Panc1 (cell line): Measurements from ENCODE around the gene COL4A3. TPM values are rescaled to one million over a fixed set of nuclear protein-coding genes. Genes with fewer than 3 reads are reported as not detected.

Experiments
- ATAC-seq: fragments of 200-7000 bp; cut with Tn5 transposase; 2 replicates; pipeline ENCODE4 v1.9.1; 2020; ENCODE audit warnings: mild to moderate bottlenecking, moderate library complexity
- BruUV-seq: library from RNA; stranded (reverse); fragments of 400-500 nt; replicated peaks from 2 replicates; lab custom pipeline; 2021; lab: Mats Ljungman, UMichigan
- CTCF ChIA-PET: fragments of 300-600 bp; sonication (Branson Sonifier 250); formaldehyde crosslinking; loops from one replicate; lab custom pipeline; 2022; ENCODE audit warnings: antibody characterized with exemption; lab: Charles Lee
- POLR2A ChIA-PET: fragments of 300-600 bp; sonication (Branson Sonifier 250); formaldehyde crosslinking; loops from one replicate; lab custom pipeline; 2022; ENCODE audit warnings: antibody characterized with exemption; lab: Charles Lee
- DNase-seq: peaks from one replicate; pipeline ENCODE4 v3.0.0-alpha.2; 2010; ENCODE audit warnings: low read depth, low spot score
- H3K27ac ChIP-seq: 2 replicates; pipeline ENCODE4 v1.5.1; 2011; ENCODE audit warnings: mild to moderate bottlenecking, low read length, inconsistent platforms
- H3K27me3 ChIP-seq: fragments of 200-500 bp; sonication (Bioruptor generic); 2 replicates; pipeline ENCODE4 v1.6.0; 2014; ENCODE audit warnings: low read length, inconsistent platforms; ENCODE audit not compliant: control insufficient read depth, insufficient read depth
- H3K36me3 ChIP-seq: fragments of 200-500 bp; sonication (Bioruptor generic); 2 replicates; pipeline ENCODE4 v1.5.1; 2014; ENCODE audit warnings: inconsistent platforms, mild to moderate bottlenecking, low read length, moderate library complexity; ENCODE audit not compliant: control insufficient read depth, insufficient read depth
- H3K4me1 ChIP-seq: 2 replicates; pipeline ENCODE4 v1.5.1; 2011; ENCODE audit warnings: inconsistent platforms, mild to moderate bottlenecking, low read length, moderate library complexity; ENCODE audit not compliant: control insufficient read depth, insufficient read depth
- H3K4me3 ChIP-seq, 2 experiments: 2 replicates each; pipeline ENCODE4 v1.5.1; 2011 to 2012; ENCODE audit warnings: low read depth in 2 of 2, low read length in 2 of 2, mild to moderate bottlenecking in 2 of 2, inconsistent platforms in 1 of 2, moderate library complexity in 1 of 2
- H3K9me3 ChIP-seq: fragments of 200-500 bp; sonication (Bioruptor generic); 2 replicates; pipeline ENCODE4 v1.5.1; 2014; ENCODE audit warnings: low read depth, mild to moderate bottlenecking, inconsistent platforms, low read length, moderate library complexity; ENCODE audit not compliant: control insufficient read depth, insufficient read depth
- POLR2AphosphoS5 ChIP-seq: IDR thresholded peaks from 2 replicates; pipeline ENCODE4 v1.6.1; 2012; ENCODE audit warnings: mild to moderate bottlenecking, low read depth, low read length, moderate library complexity
- REST ChIP-seq, 2 experiments: IDR thresholded peaks; 2 replicates each; pipeline ENCODE4 v1.6.1; 2011 to 2012; ENCODE audit warnings: low read depth in 2 of 2, control low read depth in 1 of 2, low read length in 1 of 2, mild to moderate bottlenecking in 1 of 2, moderate library complexity in 1 of 2; ENCODE audit not compliant: insufficient read depth in 1 of 2
- SIN3A ChIP-seq: IDR thresholded peaks from 2 replicates; pipeline ENCODE4 v1.6.1; 2012; ENCODE audit warnings: low read depth, mild to moderate bottlenecking, low read length, moderate library complexity, borderline replicate concordance; ENCODE audit not compliant: insufficient read depth
- TCF7L2 ChIP-seq: IDR thresholded peaks from 2 replicates; pipeline ENCODE4 v1.6.1; 2011; ENCODE audit warnings: mild to moderate bottlenecking, low read depth, low read length, inconsistent platforms
- in situ Hi-C: cut with HindIII; loops from 2 replicates; pipeline ENCODE4 v1.10.0; 2016; ENCODE audit warnings: low sequenced_read_pairs, low pct_unique_long_range_greater_than_20kb
- intact Hi-C: fragments of 100-400 bp; cut with micrococcal nuclease; formaldehyde crosslinking; loops from one replicate; pipeline ENCODE4 v1.10.0; 2022; ENCODE audit not compliant: unreplicated experiment
- total RNA-seq: library from RNA; stranded (reverse); gene quantifications from one replicate; pipeline ENCODE4 v1.2.1, GENCODE V29; 2021; ENCODE audit not compliant: unreplicated experiment
- TF ChIP-seq, protein P1 (sequence below): fragments of 450-650 bp; IDR thresholded peaks from 2 replicates; pipeline ENCODE4 v1.5.1; 2017; ENCODE audit warnings: mild to moderate bottlenecking

Gene COL4A3
- total RNA-seq, 1 experiment from 2014 or later: 0.18 TPM

- no peak for ATAC-seq
- POLR2A ChIA-PET: no interaction called here
- Histone ChIP-seq H3K27me3 (no peaks in the 10 kb centered on the region), H3K27ac (no peak overlapping the region), H3K4me3 (no peak overlapping the region), H3K4me1 (no peaks in the 10 kb centered on the region), H3K9me3 (no peaks in the 10 kb centered on the region; the same call in 1 of the 2 replicates), H3K36me3 (no peaks in the 10 kb centered on the region)
- in situ Hi-C loops: no loop called here
- TF ChIP-seq, protein P1, sequence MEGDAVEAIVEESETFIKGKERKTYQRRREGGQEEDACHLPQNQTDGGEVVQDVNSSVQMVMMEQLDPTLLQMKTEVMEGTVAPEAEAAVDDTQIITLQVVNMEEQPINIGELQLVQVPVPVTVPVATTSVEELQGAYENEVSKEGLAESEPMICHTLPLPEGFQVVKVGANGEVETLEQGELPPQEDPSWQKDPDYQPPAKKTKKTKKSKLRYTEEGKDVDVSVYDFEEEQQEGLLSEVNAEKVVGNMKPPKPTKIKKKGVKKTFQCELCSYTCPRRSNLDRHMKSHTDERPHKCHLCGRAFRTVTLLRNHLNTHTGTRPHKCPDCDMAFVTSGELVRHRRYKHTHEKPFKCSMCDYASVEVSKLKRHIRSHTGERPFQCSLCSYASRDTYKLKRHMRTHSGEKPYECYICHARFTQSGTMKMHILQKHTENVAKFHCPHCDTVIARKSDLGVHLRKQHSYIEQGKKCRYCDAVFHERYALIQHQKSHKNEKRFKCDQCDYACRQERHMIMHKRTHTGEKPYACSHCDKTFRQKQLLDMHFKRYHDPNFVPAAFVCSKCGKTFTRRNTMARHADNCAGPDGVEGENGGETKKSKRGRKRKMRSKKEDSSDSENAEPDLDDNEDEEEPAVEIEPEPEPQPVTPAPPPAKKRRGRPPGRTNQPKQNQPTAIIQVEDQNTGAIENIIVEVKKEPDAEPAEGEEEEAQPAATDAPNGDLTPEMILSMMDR: no peak
- no peak for TF ChIP-seq SIN3A
- no peak for TF ChIP-seq POLR2AphosphoS5
- no peak for TF ChIP-seq TCF7L2
- TF ChIP-seq REST (IDR thresholded peaks at IDR 0.05; ENCODE audit: insufficient read depth in 1 of 2, low read depth in 2 of 2, low read length in 1 of 2): no peak
- intact Hi-C loops: no loop called here
- DNase-seq: no peak
- CTCF ChIA-PET: no interaction called here
- no TSS peak for BruUV-seq
These were observed 153.4 kb downstream of the COL4A3 start for GRCh38 chr2:227317834-227318233.

DNA sequence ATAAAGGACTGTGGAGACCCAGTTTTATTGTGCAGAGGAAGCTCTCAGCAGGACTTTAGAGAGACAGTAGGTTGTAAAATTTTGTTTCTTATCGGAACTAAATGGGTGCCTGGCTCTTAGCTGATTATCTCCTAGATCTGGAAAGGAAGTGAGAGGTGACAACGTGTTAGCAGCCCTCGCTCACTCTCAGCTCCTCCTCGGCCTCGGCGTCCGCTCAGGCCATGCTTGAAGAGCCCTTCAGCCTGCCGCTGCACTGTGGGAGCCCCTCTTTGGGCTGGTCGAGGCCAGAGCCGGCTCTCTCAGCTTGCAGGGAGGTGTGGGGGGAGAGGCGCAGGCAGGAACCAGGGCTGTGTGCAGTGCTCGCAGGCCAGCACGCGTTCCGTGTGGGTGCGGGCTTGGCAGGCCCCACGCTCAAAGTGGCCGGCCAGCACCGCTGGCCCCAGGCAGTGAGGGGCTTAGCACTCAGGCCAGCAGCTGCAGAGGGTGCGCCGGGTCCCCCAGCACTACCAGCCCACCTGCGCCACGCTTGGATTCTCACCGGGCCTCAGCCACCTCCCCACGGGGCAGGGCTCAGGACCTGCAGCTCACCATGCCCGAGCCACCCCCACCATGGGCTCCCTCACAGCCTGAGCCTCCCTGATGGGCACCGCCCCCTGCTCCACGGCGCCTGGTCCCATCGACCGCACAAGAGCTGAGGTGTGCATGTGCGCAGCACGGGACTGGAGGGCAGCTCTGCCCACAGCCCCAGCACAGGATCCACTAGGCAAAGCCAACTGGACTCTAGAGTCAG, 156.1 kb downstream of the COL4A3 start:
- Histone ChIP-seq H3K27me3 (no peaks in the 10 kb centered on the region), H3K4me3 (no peak overlapping the region), H3K36me3 (peaks cover 2% of the 10 kb centered on the region; the same call in 1 of the 2 replicates), H3K27ac (no peak overlapping the region), H3K4me1 (0 out of 2 replicates have a peak, but pooled peaks cover 5% of the 10 kb centered on the region), H3K9me3 (no peaks in the 10 kb centered on the region; the same call in 1 of the 2 replicates)
- DNase-seq (no peak), ATAC-seq (no peak)
- intact Hi-C loops: no loop called here
- ChIA-PET POLR2A (no interaction called here), CTCF (no interaction called here)
- in situ Hi-C loops: no loop called here
- TF ChIP-seq, protein P1: no peak
- no peak for TF ChIP-seq TCF7L2
- TF ChIP-seq SIN3A: no peak
- no peak for TF ChIP-seq POLR2AphosphoS5
- TF ChIP-seq REST (IDR thresholded peaks at IDR 0.05; ENCODE audit: insufficient read depth in 1 of 2, low read depth in 2 of 2, low read length in 1 of 2): no peak
- no TSS peak for BruUV-seq
